HG03457 (cell line): ENCODE measurements around the gene IFRD1.

ENCODE experiments used
- ATAC-seq: cut with Tn5 transposase; IDR thresholded peaks from one replicate; pipeline ENCODE4 v1.9.1; 2021; ENCODE audit warnings: moderate number of reproducible peaks; ENCODE audit not compliant: unreplicated experiment

Gene IFRD1, protein sequence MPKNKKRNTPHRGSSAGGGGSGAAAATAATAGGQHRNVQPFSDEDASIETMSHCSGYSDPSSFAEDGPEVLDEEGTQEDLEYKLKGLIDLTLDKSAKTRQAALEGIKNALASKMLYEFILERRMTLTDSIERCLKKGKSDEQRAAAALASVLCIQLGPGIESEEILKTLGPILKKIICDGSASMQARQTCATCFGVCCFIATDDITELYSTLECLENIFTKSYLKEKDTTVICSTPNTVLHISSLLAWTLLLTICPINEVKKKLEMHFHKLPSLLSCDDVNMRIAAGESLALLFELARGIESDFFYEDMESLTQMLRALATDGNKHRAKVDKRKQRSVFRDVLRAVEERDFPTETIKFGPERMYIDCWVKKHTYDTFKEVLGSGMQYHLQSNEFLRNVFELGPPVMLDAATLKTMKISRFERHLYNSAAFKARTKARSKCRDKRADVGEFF

DNA sequence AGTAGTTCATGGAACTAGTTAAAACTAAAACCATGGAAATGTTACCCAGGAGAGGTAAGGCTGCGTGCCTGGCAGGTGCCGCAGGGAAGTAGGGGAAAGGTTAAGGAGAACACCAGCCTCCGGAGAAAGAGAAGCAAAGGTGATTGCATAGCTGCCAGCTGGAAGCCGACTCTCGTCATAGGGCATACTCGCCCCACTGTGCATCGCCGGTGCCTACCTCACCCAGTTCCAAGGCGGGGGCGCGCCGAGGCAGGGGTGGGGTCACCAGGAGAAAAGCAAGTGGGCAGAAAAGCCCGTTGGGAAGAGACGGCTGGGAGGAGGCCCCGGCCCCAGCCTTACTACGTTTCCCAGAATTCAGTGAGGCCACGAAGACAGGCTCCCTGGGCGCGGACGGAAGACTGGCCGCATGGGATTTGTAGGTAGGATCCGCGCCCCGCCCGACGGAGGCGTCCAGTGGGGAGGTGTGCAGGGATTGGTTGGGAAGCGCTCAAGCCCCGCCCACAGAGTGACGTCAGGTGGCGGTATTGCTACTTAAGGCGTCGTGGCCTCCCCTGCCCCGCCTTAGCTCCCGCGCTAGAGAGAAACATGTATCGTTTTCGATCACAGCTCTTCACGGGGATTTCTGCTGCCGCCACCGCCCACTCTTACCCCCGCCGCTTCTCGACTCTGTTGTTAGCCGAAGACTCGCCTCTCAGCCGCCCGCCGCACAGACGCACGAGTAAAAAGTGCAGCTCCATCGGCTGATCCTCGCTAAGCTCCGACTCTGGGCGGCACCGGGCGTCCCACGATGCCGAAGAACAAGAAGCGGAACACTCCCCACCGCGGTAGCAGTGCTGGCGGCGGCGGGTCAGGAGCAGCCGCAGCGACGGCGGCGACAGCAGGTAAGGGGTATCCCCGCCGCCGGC is at the start of gene IFRD1:
TSS of gene IFRD1 (plus strand) at position 559 of the 905 bp plus-strand sequence. CDS start at position 788, 229 bp downstream.
- ATAC-seq, result peak; percentile 73

DNA sequence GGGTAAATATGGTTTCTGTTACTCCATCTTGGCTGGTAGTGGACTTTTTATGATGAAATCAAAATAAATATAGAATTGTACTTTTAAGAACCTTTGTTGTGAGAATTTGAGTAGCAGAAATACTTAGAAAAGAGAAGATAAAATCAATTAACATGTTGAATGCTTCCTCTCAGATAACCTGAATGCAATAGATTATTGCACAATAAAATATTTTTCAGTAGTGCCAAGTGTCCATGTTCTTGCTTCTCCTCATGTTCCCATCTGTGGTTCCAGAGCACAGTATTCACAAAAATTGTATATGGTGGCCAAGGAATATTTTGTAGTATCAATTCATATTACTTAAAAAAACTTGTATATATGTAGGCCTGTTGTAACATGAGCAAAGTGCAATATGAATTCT is 45.9 kb upstream of the IFRD1 start:
- ATAC-seq, result no peak

DNA sequence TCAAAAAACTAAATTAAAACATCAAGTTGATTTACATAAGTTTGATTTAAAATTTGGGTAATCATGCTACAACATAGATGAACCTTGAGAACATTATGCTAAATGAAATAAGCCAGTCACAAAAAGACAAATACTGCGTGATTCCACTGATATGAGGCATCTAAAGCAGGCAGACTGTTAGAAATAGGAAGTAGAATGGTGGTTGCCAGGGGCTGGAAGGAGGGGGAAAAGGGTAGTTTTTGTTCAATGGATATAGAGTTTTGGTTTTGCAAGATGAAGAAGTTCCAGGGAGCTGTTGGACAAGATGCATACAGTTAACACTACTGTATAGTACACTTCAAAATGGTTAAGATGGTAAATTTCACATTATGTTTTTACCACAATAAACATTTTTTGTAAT is 45.0 kb upstream of the IFRD1 start:
- no peak for ATAC-seq

DNA sequence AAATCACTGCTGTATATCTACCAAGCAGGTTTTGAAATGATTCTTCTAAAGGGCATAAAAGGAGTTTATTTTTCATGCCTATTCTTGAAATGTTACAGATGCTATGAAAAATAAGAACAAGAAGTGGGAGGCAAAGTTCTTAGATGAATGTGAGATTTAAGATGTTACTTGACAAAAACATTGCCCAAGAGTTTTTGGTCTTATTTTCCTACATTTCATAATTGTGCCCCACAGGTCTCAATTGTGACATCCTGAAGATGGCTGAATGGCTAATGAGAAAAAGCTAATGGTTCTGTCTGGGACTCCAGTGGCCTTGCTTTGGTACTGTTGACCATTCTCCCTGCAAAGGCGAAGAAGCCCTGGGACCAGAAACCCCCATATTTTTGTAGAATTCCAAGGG is 43.0 kb upstream of the IFRD1 start:
- no peak for ATAC-seq

DNA sequence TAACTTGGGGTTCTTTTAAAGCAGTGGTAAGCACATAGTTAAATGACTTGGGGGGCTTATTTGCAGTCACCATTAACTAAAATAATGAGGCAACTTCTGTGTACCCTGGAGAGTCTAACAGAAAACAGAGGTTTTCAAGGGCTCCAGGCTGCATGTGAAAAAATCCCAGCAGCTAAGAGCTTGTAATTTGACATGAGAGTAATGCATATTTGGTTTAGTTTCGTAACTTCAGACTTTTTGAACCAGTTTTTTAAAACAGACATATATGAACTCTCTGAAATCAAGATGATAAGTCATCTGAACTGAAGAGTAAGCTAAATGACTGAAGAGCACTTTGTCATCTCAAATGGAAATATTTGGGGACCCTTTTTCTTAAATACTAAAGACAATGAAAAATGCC is 40.2 kb upstream of the IFRD1 start:
- no peak for ATAC-seq

DNA sequence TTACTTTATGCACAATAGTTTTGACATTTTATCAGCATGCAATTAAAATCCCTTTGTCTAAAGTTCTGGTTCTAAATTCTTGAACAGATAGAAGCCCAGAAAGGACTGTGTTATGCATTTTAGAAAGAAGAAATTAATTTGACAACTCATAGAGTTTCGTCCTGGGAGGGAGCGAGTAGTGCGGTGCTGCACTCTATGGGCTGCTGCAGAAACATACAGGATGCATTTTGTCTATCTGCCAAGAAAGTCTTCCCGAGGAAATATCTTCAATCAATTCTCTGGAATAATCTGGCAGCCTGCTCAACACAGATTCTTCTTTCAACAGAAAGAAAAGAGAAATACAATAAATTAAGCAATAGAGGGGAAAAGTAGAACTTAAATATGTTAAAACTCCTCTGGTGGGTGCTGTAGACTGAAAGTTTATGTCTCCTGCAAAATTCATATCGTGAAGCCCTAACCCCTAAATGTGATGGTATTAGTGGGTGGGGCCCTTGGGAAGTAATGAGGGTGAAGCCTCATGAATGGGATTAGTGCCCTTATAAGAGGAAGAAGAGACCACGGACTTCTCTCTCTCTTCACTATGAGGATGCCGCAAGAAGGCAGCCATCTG is 39.0 kb upstream of the IFRD1 start:
- ATAC-seq, result no peak

DNA sequence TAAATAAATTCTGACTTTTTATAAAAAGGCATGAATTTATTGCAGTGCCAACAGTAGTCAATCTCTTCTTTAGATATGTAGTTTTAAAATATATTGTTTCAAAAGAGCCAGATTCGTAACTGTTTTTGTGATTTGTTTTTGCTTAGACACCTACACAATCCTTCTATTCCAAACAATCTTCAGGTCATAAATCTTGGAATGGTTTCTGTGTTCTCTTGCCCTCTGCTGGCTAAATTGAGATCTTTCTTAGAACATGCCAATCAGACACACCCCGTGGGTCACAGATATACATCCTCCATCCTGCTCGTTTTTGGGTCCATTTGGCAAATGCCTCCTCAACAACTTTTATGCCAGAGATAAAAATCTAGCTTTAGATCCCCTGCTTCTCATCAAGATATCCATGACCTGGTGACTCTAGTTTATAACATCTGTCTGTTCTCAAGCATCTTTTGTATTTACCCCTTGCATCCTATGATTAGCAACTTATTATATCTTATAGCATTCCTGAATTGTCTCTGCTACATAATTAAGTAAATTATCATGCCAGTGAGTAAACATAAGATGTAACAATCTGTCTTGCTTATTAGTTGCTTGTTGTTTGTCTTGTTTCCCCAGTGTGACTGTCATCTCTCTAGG is 35.3 kb upstream of the IFRD1 start:
- ATAC-seq, result no peak

DNA sequence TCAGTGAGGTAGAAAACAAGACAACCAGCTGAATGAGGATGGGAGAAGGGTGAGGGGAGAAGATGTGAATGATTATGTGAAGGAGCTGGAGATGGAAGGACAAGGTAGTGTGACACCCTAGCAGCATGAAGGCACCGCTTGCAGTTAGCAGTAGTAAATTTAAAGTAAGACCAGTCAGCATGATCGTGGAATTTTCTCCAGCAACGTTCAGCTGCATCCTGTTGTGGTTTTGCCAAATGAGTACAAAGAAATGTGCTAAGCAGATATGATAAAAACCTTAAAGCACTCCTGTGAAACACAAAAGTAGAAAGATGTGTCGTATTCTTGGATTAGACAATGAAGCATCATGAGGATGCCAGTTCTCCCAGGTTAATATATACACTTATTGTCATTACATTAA is 34.1 kb upstream of the IFRD1 start:
- no peak for ATAC-seq

DNA sequence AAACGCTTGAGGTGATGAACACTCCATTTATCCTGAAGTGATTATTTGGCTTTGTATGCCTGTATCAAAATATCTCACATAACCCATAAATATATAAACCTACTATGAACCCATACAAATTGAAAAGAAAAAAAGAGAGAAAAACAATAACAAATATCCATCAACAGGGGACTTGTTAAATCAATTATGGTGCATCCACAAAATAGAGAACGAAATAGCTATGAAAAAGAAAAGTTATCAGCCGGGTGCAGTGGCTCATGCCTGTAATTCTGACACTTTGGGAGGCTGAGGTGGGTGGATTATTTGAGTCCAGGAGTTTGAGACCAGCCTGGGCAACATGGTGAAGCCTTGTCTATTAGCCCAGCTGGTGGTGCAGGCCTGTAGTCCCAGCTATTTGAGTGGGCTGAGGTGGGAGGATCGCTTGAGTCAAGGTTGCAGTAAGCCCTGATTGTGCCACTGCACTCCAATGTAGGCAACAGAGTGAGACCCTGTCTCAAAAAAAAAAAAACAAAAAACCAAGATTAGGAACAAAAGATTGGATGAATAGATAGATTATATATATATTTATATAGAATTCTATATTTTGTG is 30.6 kb upstream of the IFRD1 start:
- ATAC-seq, result no peak

DNA sequence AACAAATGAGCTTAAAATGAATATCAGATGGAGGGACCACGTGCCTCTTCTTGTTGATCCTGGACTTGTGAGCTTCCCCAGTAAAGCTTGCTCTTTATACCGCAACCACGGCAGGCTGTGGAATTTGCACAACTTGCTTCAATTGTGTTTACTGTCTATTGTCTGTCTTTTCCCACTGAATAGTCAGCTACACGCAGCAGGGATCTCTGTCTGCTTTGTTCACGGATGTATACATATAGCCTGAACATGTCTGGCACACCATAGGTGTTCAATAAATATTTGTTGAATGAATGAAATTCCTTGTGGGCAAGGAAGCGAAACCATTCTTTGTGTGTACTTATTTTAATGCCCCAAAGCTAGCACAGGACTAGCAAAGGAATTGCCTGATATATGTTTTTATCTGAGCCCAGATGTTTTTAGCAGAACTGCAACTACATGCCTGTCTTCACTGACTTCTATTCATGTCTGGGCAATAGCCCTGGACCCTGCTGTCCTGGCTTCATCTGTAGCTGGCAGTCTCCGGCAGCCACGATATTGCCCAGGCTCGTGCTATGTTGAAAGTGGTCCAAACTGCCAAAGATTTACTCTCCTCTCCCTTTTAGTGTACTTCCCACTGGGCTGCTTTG is 29.9 kb upstream of the IFRD1 start:
- ATAC-seq, result no peak

DNA sequence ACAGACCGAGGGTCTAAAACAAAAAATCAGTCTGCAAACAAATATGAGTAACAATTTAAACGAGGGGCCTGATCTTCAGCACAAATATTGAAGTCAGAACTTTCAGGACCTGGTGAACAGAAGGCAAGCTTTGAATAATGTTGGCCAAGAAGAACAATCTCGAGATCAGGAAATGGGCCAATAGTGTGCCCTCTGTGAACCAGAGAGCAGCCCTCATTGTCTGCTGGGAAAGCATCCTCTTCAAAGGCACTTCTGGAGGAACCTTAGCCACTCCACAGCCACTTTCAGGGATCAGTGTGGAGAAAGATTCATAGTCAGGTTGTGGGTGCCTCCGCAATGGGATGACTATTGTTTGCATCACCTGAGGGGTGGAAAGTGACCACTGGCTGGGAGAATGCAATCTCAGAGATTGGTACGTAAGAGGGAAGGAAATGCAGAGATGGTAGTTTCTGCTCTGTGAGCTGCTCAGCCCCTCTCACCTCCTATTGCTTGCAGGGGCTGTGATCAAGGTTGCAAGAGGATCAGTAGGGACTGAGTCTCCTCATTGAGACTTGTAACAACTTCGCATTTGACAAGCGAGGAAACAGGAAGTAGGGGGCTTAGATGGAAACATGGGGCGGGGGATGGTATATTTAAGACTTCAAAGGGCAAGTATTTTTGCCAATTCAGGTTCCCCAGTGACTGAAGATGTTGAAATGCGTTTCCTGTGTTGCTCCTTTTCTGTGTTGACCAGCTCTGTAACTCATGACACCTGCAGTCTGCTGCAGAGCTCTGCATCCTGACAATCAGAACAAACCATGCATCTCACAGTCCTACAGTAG is 28.4 kb upstream of the IFRD1 start:
- ATAC-seq, result no peak

DNA sequence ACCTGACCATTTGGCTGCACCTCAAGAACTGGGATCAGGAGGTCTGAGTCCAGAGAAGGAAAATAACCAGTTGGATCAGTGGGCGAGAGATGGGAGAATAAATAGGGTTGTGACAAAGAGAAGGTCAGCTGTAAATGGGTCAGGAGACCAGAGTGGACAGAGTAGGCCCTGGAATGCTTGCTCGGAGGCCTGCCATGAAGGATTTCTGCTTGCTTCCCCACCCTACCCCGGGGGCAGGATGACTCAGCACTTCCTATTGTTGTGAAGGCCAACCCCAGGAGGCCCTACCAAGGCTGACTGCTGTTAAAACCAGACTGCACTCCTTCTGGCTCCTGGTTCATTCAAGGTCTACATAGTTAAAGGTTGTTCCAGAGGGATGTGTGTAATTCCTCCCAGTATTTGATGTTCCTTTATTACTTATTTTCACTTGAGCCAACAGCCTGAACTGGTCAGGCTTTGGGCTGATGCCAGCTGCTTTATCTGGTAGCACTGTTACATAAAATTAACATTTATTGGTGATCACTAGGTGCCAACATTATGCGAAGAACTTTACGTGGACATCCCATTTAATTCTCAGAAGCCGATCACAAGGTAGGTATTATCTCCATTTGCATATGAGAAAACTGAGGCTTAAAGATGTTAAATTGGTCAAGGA is 27.3 kb upstream of the IFRD1 start:
- ATAC-seq, result no peak

DNA sequence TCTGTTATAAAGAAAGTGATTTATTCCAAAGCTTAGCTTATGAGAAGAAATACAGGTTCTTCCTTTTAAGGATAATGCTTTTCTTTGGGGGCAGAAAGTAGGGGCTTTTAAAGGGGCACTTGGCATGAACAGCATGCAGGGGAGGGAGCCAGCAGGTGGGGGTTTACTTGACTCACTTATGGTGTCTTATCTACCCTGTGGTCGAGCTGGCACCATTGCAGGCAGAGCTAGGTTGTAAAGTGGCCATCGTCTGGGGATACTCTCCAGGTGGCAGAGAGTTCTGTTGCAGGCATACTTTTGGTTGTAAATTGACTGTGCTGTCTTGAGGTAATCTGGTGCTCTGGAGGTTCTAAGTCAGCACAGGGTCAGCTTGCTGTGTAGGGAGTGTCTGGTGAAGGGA is 26.3 kb upstream of the IFRD1 start:
- no peak for ATAC-seq

DNA sequence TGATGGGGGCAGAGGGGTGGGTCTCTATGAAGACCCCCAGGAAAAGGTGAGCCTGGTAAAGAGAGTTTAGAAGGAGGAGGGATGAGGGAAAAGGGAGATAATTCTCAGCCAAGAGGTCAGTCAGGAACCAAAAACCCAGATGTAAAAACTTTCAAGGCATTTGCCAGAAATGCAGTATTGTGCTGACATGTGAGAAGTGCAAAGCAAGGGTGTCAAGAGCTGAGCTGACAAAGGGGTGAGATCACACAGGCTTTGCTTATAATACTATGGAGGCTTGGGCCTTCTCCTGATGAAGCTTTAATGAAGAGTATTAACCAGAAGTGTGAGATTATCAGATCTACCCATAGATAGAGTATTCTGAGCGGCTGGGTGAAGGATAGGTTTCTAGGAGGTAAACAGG is 22.3 kb upstream of the IFRD1 start:
- ATAC-seq, result no peak

DNA sequence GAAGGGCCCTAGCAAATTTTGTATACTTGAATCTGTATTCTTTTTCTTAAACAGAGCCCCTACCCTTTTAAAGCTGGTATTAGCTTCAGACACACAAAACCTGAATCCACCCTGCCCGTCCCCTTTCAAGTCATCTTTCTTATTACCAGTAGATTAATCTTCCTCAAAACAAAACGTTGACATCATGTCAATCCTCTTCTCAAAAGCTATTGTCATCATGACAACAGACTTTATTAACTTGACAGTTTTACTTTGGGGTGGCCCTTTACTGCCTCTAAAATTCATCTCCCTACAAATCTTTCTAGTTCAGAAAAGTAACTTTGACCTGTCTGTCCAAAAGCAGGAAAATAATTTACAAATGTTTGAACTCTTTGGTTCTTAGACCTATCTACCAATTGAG is 21.5 kb upstream of the IFRD1 start:
- ATAC-seq, result no peak

DNA sequence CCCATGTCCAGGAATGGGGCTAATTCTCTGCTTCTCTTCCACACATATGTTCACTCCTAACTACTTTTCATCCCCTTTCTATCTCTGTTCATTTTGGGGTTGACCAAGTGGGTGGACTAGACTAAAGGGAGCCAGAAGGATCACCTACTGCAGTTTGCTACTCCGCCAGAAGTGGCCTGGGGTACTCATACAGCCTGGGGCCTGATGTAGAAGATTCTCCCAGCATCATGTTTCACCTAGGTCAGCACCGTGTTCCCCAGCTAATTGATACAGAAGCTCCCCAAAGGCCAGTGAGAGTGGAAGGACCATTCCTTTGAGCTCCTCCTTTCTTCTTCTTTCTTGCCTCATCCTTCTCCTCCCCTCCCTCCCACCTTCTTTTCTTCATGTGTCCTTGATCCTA is 19.6 kb upstream of the IFRD1 start:
- ATAC-seq, result no peak

DNA sequence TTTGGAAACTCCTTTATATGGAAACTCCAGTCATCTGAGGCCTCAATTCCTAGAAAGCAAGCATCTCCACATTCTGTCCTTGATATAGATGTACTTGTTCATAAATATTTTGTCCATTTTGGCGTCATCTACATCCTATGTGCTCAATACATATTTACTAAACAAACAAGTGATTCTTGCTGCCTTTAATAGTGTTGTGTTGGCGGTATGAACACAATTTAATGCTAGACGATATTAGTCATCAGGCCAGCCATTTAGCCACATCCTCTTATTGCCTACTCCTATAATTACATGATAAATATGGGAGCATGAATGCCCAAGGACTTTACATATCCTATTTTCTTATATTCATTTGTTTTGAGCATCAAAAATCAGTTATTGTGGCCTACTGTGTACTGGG is 18.5 kb upstream of the IFRD1 start:
- no peak for ATAC-seq

DNA sequence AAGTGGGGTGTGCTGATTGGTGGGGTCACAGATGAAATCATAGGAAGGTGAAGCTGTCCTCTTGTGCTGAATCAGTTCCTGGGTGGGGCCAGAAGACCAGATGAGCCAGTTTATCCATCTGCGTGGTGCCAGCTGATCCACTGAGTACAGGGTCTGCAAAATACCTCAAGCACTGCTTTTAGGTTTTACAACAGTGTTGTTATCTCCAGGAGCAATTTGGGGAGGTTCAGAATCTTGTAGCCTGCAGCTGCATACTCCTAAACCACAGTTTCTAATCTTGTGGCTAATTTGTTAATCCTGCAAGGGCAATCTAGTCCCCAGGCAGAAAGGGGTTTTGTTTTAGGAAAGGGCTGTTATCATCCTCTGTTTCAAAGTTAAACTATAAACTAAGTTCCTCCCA is 17.0 kb upstream of the IFRD1 start:
- ATAC-seq, result no peak

DNA sequence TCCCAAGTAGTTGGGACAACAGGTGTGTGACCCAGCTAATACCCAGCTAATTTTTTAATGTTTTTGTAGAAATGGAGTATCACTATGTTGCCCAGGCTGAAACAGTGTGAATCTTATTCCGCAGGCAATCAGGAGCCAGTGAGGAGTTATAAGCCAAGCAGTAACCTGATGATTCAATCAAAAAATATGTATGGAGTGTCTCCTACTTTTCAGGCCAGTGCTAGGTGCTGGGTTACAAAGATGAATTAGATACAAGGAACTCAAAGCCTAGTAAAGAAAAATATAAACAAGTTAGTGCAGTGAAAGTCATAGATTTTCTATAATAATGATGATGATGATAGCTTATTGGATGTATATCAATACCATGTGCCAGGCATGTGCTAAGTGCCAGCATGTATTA is 13.2 kb upstream of the IFRD1 start:
- no peak for ATAC-seq
